Erythroblast (primary cell): ENCODE data around the gene FKBP9.

Experiments used
- GATA1 ChIP-seq: IDR thresholded peaks from 2 replicates; pipeline ENCODE4 v1.6.1; 2011; ENCODE audit warnings: low read depth, mild to moderate bottlenecking, control low read depth, low read length, moderate library complexity
- POLR2A ChIP-seq: IDR thresholded peaks from 2 replicates; pipeline ENCODE4 v1.6.1; 2011; ENCODE audit warnings: mild to moderate bottlenecking, low read length

- TF ChIP-seq POLR2A: no peak
- TF ChIP-seq GATA1: no peak
Observed at GRCh38 chr7:33048257-33048656, 91.0 kb downstream of the FKBP9 start.
